AG10803 (cell line): ENCODE measurements around the gene RBMS3.

Source experiments
- DNase-seq: peaks from one replicate; pipeline ENCODE4 v3.0.0; 2010; ENCODE audit warnings: low read depth
- H3K4me3 ChIP-seq: 2 replicates; pipeline ENCODE4 v1.5.1; 2011; ENCODE audit warnings: mild to moderate bottlenecking, low read length, control low read depth
- TF ChIP-seq, protein P1 (sequence below): conservative IDR thresholded peaks from 2 replicates; pipeline ENCODE4 v1.5.1; 2011; ENCODE audit warnings: mild to moderate bottlenecking, low read length, control low read depth, inconsistent platforms

The RBMS3 gene

DNA sequence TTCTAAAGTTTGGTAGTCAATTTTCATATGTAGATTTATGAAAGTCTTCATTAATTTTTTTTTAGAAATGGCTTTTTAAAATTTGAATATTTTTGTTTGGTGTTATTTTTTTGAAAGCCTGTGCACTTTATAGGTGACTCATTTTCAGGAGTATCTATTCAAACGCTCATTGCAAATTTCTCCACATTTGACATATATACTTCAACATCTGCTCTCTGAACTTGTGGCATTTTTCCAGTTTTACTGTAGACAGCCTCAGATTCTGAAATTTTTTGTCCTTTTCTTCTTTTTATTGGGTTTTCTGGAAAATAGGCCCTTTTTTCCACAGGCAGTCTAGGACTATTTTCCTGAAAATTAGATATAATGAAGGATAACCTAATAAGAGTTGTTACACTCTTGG lies 396.6 kb downstream of the RBMS3 start:
- TF ChIP-seq, protein P1, sequence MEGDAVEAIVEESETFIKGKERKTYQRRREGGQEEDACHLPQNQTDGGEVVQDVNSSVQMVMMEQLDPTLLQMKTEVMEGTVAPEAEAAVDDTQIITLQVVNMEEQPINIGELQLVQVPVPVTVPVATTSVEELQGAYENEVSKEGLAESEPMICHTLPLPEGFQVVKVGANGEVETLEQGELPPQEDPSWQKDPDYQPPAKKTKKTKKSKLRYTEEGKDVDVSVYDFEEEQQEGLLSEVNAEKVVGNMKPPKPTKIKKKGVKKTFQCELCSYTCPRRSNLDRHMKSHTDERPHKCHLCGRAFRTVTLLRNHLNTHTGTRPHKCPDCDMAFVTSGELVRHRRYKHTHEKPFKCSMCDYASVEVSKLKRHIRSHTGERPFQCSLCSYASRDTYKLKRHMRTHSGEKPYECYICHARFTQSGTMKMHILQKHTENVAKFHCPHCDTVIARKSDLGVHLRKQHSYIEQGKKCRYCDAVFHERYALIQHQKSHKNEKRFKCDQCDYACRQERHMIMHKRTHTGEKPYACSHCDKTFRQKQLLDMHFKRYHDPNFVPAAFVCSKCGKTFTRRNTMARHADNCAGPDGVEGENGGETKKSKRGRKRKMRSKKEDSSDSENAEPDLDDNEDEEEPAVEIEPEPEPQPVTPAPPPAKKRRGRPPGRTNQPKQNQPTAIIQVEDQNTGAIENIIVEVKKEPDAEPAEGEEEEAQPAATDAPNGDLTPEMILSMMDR: no peak
- no peak for DNase-seq

DNA sequence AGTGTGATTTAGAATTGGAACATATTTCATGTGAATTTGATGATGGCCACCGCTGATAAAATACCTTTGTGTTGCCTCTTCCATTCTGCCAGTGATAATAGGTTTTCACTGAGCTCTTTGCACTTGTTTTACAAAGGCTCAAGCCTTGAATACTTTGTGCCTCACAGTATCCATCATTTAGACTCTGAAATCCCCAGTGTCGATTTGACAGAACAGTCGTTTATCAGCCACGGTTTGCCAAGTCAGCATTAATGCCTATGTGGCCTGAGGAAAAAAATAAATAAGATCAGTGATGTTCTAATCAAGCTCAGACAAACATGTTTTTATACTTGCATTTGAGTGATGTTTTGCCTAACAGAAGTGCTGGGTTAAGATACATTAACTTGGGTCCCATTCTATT lies 399.1 kb downstream of the RBMS3 start:
- no peak overlapping the region for H3K4me3 ChIP-seq
- no peak for DNase-seq
- TF ChIP-seq, protein P1: no peak

More for the DNA sequence above, 396.6 kb downstream of the RBMS3 start:
- H3K4me3 ChIP-seq: no peak overlapping the region

DNA sequence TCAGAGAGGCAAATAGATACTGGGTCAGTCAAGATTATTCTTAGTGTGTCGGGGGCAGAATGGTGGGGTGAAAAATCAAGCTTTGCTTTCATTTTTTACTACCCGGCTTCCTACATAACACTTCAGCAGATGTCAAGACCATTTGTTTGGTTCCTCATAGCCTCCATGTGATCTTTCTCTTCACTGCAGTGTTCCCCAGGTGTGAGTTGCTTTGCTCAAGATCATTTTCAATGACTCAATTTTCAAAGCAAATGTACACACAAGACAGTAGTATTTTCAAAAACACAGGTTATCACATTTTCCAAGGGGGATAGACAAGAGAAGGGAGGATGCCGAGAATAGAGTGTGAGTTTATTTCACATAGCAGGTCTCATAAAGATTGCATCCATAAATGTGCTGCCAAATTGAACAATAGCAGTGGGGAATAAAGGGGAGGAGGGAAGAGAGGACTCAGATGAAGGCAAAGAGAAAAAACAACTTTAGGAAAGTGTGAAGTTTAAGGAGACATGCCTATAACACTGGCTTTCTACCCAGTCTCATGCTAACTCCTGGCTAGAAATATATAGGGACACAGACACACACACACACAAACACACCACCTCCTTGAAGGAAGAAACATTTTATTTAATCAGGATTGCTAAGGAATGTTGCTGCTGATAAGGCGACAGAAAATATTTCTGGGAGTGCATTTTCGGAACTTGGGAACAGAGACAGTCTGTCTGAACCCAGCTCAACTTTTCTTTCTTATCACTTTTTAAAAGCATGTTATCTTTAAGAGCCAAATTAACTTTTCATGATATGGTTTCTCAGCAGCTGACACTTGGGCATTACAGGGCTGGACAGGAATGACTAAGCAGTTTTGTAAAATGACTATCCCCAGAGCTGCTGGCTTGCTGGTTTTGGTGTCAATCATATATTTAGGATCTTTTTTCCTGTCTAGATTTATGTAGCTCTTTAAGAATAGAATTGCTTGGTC lies 402.4 kb downstream of the RBMS3 start:
- DNase-seq: peak; percentile 37
- TF ChIP-seq, protein P1: no peak
- no peak overlapping the region for H3K4me3 ChIP-seq

DNA sequence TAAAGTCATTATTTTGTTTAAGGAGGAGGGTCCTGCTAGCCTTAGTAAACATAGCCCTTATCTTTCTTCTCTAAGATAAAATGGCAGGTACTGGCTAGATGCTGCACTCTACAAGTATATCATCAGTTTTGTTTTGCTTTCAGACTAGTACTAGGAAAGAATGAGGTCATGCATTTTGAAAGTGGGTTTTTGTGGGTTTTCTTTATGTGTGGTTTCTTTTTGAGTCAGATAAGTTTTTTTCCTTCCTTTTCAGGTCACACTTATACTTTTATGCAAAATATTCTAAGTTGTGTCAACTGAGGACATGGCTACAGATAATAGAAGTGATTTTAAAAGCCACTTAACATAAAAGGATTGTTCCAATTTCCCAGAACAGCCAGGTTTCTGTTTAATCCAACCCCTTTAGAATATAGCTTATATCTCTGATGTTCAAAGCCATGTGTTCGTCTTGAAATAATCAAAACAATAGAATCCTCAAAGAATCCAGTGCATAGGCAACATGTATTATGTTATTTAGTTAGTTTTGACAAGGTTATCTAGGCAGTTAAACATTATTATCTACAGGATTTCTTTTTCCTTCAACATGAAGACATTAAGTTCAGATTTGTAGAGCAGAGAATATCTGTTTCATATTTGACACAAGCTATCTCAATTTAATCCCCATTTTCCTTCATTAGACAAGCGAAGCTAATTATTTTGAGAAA lies 406.2 kb downstream of the RBMS3 start:
- TF ChIP-seq, protein P1: no peak
- peak; percentile 58 for DNase-seq
- H3K4me3 ChIP-seq: no peak overlapping the region

DNA sequence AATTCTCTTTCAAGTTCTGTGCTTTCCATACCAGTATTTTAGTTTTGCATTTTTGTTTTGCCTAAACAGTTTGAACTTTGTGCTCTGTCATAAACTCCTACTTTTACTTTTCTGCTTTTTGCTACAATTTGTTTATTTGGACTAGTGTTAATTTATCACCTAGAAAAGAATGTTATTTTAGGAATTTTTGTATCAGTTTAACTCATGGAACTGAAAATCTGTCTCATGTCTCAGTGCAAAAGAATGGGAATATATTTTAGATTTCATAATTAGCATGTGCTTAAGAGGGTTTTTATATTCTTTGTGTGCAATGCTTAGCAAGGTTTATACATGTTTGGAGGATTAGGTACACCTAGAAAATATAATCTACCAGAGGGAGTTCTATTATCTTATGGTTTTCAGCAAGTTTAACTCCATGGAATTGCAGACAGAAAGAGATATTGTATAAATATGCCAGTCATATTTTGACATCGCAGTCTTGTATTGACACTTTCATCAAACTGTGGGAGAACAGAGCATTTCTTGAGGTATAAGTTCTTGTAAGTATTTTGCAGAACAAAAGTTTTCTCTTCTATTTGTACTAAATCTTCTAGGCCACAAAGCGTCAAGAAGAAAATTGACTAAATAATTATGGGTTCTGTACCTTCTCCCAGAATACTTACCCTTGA lies 409.9 kb downstream of the RBMS3 start:
- TF ChIP-seq, protein P1: no peak
- H3K4me3 ChIP-seq: no peak overlapping the region
- peak; percentile 54 for DNase-seq

DNA sequence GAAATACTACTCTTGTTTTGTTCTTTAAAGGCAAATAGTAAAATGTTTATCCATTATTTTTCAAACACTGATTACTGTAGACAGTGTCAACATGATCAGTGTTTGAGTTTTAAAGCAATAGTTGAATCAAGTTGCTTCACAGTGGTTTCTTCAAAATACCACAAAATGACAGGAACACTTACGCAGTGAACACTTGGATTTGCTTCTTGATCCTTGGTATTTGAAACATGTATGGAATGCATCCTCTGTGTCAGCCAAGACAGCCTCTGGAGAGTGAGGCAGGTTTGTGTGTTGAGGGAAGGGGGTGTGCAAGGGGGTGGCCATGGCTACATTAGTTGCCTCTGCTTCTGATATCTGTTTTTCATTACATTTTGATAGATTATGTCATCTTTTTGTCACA lies 413.0 kb downstream of the RBMS3 start:
- TF ChIP-seq, protein P1: no peak
- peak; percentile 99 for DNase-seq
- H3K4me3 ChIP-seq: no peak overlapping the region
